Neural crest cell (in vitro differentiated cells): ENCODE data around the gene CHMP6. TPM values are rescaled to one million over a fixed set of nuclear protein-coding genes. Genes with fewer than 3 reads are reported as not detected.

Experiments
- DNase-seq: peaks from one replicate; pipeline ENCODE4 v3.0.0; 2021; ENCODE audit warnings: low read depth, mixed read lengths, low spot score
- H3K27ac Mint-ChIP-seq: one replicate; pipeline ENCODE4 v1.8.0; 2021; ENCODE audit warnings: mild to moderate bottlenecking, mixed read lengths; ENCODE audit not compliant: unreplicated experiment
- H3K27me3 Mint-ChIP-seq: 2 replicates; pipeline ENCODE4 v1.8.0; 2021; ENCODE audit warnings: low read depth, mild to moderate bottlenecking, mixed read lengths
- H3K36me3 Mint-ChIP-seq: 2 replicates; pipeline ENCODE4 v1.8.0; 2021; ENCODE audit warnings: low read depth, mild to moderate bottlenecking, mixed read lengths
- H3K4me1 Mint-ChIP-seq: 2 replicates; pipeline ENCODE4 v1.8.0; 2021; ENCODE audit warnings: mixed read lengths
- H3K4me3 Mint-ChIP-seq: one replicate; pipeline ENCODE4 v1.8.0; 2021; ENCODE audit warnings: mild to moderate bottlenecking, mixed read lengths
- H3K9me3 Mint-ChIP-seq: 2 replicates; pipeline ENCODE4 v1.8.0; 2021; ENCODE audit warnings: mixed read lengths
- CTCF ChIP-seq: fragments of 200-600 bp; sonication (generic); conservative IDR thresholded peaks from 2 replicates; pipeline ENCODE4 v1.5.0; 2021; ENCODE audit warnings: antibody characterized with exemption, mild to moderate bottlenecking
- total RNA-seq: library from RNA; stranded (reverse); gene quantifications from 2 replicates; pipeline ENCODE4 v1.2.1, GENCODE V29; 2021

CHMP6 gene
- total RNA-seq, 1 donor from 2014 or later = 32.7 TPM

GRCh38 chr17:81034168-81034777 lies 42.6 kb downstream of the CHMP6 start:
- Mint-ChIP-seq H3K27ac (peak overlapping the region; percentile 35), H3K27me3 (no peaks in the 10 kb centered on the region)

GRCh38 chr17:81034779-81035520 lies 43.3 kb downstream of the CHMP6 start, which contains the start of gene BAIAP2:
Gene BAIAP2, plus strand, starts transcription at chr17:81035151. Its CDS starts 104 bp downstream, at chr17:81035255.
- H3K9me3 Mint-ChIP-seq = no peaks in the 10 kb centered on the region
- peak within 1 kb of the TSS; percentile 93 for H3K27ac Mint-ChIP-seq
- peak within 1 kb of the TSS; percentile 97 for H3K4me3 Mint-ChIP-seq
- peaks cover 50% of the 10 kb centered on the region for H3K4me1 Mint-ChIP-seq
- no peak for TF ChIP-seq CTCF
- no peaks in the 10 kb centered on the region for H3K36me3 Mint-ChIP-seq
- H3K27me3 Mint-ChIP-seq = no peaks in the 10 kb centered on the region
- peak; percentile 94 for DNase-seq

More at GRCh38 chr17:81034168-81034777, 42.6 kb downstream of the CHMP6 start:
- H3K9me3 Mint-ChIP-seq = no peaks in the 10 kb centered on the region
- H3K4me3 Mint-ChIP-seq = peak overlapping the region; percentile 97
- H3K36me3 Mint-ChIP-seq = no peaks in the 10 kb centered on the region
- DNase-seq = no peak
- TF ChIP-seq CTCF = no peak
- peaks cover 46% of the 10 kb centered on the region for H3K4me1 Mint-ChIP-seq

GRCh38 chr17:81035521-81036196 lies 44.0 kb downstream of the CHMP6 start:
- no peak for TF ChIP-seq CTCF
- peak overlapping the region; percentile 97 for H3K4me3 Mint-ChIP-seq
- peaks cover 56% of the 10 kb centered on the region for H3K4me1 Mint-ChIP-seq
- DNase-seq = no peak
- no peaks in the 10 kb centered on the region for H3K9me3 Mint-ChIP-seq
- no peaks in the 10 kb centered on the region for H3K36me3 Mint-ChIP-seq
- peak overlapping the region; percentile 93 for H3K27ac Mint-ChIP-seq
- H3K27me3 Mint-ChIP-seq = no peaks in the 10 kb centered on the region

- Mint-ChIP-seq H3K4me1 (peaks cover 55% of the 10 kb centered on the region), H3K4me3 (peak overlapping the region; percentile 97), H3K9me3 (no peaks in the 10 kb centered on the region), H3K36me3 (no peaks in the 10 kb centered on the region), H3K27ac (peak overlapping the region; percentile 30), H3K27me3 (no peaks in the 10 kb centered on the region)
- TF ChIP-seq CTCF = no peak
- DNase-seq = no peak
Measured at GRCh38 chr17:81036197-81036941, 44.7 kb downstream of the CHMP6 start.
